OCI-LY3 (cell line): Measurements from ENCODE around the gene PTPN3.
"Not testable (repeated sequence)": the region's sequence is repeated elsewhere in the genome, so short reads cannot be mapped to it uniquely, and the experiment has no call there.

Experiments used
- H2AFZ ChIP-seq: fragments of 200-600, 300-600 bp; shearing (Covaris generic); 2 replicates; pipeline ENCODE4 v1.6.0; 2014; ENCODE audit warnings: antibody characterized with exemption, low read depth, low read length
- H3K27ac ChIP-seq: fragments of 200-600, 300-600 bp; sonication (generic); 2 replicates; pipeline ENCODE4 v1.5.1; 2014; ENCODE audit warnings: mild to moderate bottlenecking, low read length, moderate library complexity, mixed read lengths
- H3K27me3 ChIP-seq: fragments of 200-600, 300-600 bp; sonication (generic); 2 replicates; pipeline ENCODE4 v1.6.1; 2014; ENCODE audit warnings: low read depth, low read length, mixed read lengths
- H3K36me3 ChIP-seq: fragments of 200-600, 300-600 bp; sonication (generic); replicated peaks from 2 replicates; pipeline ENCODE3; 2014; ENCODE audit warnings: low read depth, low read length, mixed read lengths
- H3K4me1 ChIP-seq: fragments of 300-600, 200-600 bp; sonication (generic); 2 replicates; pipeline ENCODE4 v1.6.1; 2014; ENCODE audit warnings: low read length, mixed read lengths
- H3K4me2 ChIP-seq: fragments of 200-600, 300-600 bp; sonication (generic); 2 replicates; pipeline ENCODE4 v1.6.1; 2014; ENCODE audit warnings: low read length, mixed read lengths
- H3K4me3 ChIP-seq: fragments of 300-600, 200-600 bp; sonication (generic); 2 replicates; pipeline ENCODE4 v1.5.1; 2014; ENCODE audit warnings: antibody characterized with exemption, mild to moderate bottlenecking, low read length, moderate library complexity
- H3K79me2 ChIP-seq: fragments of 300-600, 200-600 bp; shearing (Covaris generic); 2 replicates; pipeline ENCODE4 v1.6.1; 2014; ENCODE audit warnings: mild to moderate bottlenecking, low read length, mixed read lengths
- H3K9ac ChIP-seq: fragments of 300-600, 200-600 bp; shearing (Covaris generic); 2 replicates; pipeline ENCODE4 v1.6.0; 2014; ENCODE audit warnings: mild to moderate bottlenecking, low read length, moderate library complexity
- H3K9me3 ChIP-seq: fragments of 200-600, 300-600 bp; shearing (Covaris generic); 2 replicates; pipeline ENCODE4 v1.6.1; 2014; ENCODE audit warnings: low read length, mixed read lengths; ENCODE audit not compliant: insufficient read depth
- H4K20me1 ChIP-seq: fragments of 200-600, 300-600 bp; sonication (generic); 2 replicates; pipeline ENCODE4 v1.6.1; 2016; ENCODE audit warnings: low read length, mixed read lengths; ENCODE audit not compliant: insufficient read depth
- EZH2phosphoT487 ChIP-seq: fragments of 200-600 bp; shearing (Covaris generic); IDR thresholded peaks from 2 replicates; pipeline ENCODE4 v1.6.1; 2018; ENCODE audit warnings: antibody characterized with exemption, mixed run types, low read depth
- TF ChIP-seq, protein P1 (sequence below): fragments of 200-600, 300-600 bp; sonication (generic); IDR thresholded peaks from 2 replicates; pipeline ENCODE4 v1.5.1; 2014; ENCODE audit warnings: antibody characterized with exemption, low read length, low read depth

PTPN3 gene

DNA sequence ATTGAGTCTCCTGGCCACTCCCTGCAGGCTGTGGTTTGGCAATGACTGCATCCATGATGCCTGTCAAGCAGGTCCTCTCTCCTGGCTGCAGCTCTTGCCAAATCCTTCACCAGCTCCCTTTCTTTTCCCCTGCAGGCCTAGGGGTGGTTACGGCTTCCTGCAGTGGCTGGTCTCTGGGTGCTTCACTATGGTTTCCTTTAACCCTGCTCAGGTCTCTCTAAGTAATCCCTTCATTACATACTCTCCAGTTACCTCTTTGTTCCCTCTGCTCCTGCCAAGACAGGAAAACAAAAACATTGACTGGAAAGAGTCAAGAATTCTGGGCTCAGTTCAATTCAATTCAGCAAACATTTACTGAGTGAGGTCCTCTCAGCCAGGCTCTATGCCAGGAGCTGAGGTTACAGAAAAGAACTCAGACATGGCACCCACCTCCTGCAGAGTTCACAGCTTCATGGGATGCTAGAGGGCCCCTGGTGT, 19.8 kb upstream of the PTPN3 start:
- Histone ChIP-seq H3K4me1 (no peaks in the 10 kb centered on the region), H3K4me3 (no peak overlapping the region), H4K20me1 (no peaks in the 10 kb centered on the region), H3K27me3 (peaks cover 22% of the 10 kb centered on the region; the same call in 1 of the 2 replicates), H2AFZ (no peak overlapping the region), H3K9ac (no peak overlapping the region), H3K4me2 (no peak overlapping the region), H3K9me3 (no peaks in the 10 kb centered on the region), H3K36me3 (no peaks in the 10 kb centered on the region), H3K27ac (no peak overlapping the region), H3K79me2 (no peaks in the 10 kb centered on the region)
- TF ChIP-seq, protein P1, sequence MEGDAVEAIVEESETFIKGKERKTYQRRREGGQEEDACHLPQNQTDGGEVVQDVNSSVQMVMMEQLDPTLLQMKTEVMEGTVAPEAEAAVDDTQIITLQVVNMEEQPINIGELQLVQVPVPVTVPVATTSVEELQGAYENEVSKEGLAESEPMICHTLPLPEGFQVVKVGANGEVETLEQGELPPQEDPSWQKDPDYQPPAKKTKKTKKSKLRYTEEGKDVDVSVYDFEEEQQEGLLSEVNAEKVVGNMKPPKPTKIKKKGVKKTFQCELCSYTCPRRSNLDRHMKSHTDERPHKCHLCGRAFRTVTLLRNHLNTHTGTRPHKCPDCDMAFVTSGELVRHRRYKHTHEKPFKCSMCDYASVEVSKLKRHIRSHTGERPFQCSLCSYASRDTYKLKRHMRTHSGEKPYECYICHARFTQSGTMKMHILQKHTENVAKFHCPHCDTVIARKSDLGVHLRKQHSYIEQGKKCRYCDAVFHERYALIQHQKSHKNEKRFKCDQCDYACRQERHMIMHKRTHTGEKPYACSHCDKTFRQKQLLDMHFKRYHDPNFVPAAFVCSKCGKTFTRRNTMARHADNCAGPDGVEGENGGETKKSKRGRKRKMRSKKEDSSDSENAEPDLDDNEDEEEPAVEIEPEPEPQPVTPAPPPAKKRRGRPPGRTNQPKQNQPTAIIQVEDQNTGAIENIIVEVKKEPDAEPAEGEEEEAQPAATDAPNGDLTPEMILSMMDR: no peak
- TF ChIP-seq EZH2phosphoT487: no peak

- TF ChIP-seq, protein P1: no peak
- TF ChIP-seq EZH2phosphoT487: no peak
- Histone ChIP-seq H3K79me2 (no peaks in the 10 kb centered on the region), H3K9me3 (no peaks in the 10 kb centered on the region), H3K27me3 (peaks cover 16% of the 10 kb centered on the region; the same call in 1 of the 2 replicates), H2AFZ (no peak overlapping the region), H3K9ac (no peak overlapping the region), H3K4me2 (no peak overlapping the region), H3K4me3 (no peak overlapping the region), H3K36me3 (no peaks in the 10 kb centered on the region), H3K4me1 (peaks cover 8% of the 10 kb centered on the region), H3K27ac (no peak overlapping the region), H4K20me1 (no peaks in the 10 kb centered on the region)
Measured at GRCh38 chr9:109513871-109514270, 15.8 kb upstream of the PTPN3 start.

DNA sequence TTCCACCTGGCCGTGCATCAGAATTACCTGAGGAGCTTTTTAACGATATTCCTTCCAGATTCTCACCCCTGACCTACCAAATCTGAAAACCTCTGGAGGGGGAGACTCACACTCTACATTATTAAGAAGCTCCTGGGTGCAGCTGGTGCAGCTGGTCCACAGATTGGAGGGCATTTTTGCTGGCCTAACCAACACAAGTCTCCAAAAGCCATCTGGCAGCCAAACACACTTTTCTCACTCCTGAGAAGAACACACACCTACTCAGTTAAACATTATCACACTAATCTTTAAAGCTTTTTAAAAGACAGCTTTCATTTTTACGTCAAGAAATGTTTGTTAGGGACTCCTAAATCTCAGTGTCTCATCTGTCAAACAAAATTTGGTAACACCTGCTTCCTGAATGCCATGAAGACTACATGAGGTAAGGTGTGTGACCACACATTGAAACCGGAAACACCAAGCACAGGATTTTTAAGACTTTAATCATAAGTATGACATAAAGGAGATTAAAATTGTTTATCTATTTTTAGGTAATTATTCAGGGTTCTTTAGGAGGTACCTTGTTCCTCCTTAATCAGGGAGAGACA, 14.2 kb upstream of the PTPN3 start:
- Histone ChIP-seq H3K9me3 (no peaks in the 10 kb centered on the region), H2AFZ (no peak overlapping the region), H3K4me1 (peaks cover 8% of the 10 kb centered on the region), H4K20me1 (no peaks in the 10 kb centered on the region), H3K4me3 (no peak overlapping the region), H3K27me3 (peaks cover 12% of the 10 kb centered on the region; the same call in 1 of the 2 replicates), H3K36me3 (no peaks in the 10 kb centered on the region), H3K79me2 (no peaks in the 10 kb centered on the region), H3K4me2 (no peak overlapping the region), H3K9ac (no peak overlapping the region), H3K27ac (no peak overlapping the region)
- TF ChIP-seq, protein P1: no peak
- no peak for TF ChIP-seq EZH2phosphoT487

DNA sequence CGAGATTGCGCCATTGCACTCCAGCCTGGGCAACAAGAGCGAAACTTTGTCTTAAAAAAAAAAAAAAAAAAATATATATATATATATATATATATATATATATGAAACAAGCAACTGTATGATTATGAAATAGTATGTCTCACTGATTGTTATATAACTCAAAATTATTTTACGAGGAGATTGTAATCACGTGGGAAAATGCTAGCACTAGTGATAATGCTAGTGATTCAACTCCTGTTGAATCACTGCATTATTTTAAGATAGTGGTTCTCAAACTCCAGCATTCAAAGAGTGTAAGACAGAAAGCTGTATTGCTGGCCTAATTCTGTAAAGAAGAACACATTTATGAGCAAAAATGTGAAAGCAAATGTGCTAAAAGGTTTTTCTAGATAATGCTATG, 12.4 kb upstream of the PTPN3 start:
- Histone ChIP-seq H4K20me1 (no peaks in the 10 kb centered on the region), H3K4me2 (no peak overlapping the region), H3K27me3 (peaks cover 7% of the 10 kb centered on the region; the same call in 1 of the 2 replicates), H3K4me3 (no peak overlapping the region), H3K36me3 (no peaks in the 10 kb centered on the region), H3K27ac (no peak overlapping the region), H3K4me1 (peaks cover 8% of the 10 kb centered on the region), H3K79me2 (no peaks in the 10 kb centered on the region), H3K9ac (no peak overlapping the region), H2AFZ (no peak overlapping the region), H3K9me3 (no peaks in the 10 kb centered on the region)
- no peak for TF ChIP-seq EZH2phosphoT487
- TF ChIP-seq, protein P1: no peak

- H3K27me3 ChIP-seq, H3K36me3 ChIP-seq, H3K4me2 ChIP-seq, H3K4me3 ChIP-seq, H3K27ac ChIP-seq, H4K20me1 ChIP-seq, H3K4me1 ChIP-seq, H3K79me2 ChIP-seq, H3K9ac ChIP-seq, H2AFZ ChIP-seq, H3K9me3 ChIP-seq: not testable (repeated sequence)
Measured at GRCh38 chr9:109510042-109510441, 11.9 kb upstream of the PTPN3 start.
